HepG2 (cell line): ENCODE data around the gene DGAT2. TPM values are rescaled to one million over a fixed set of nuclear protein-coding genes. Genes with fewer than 3 reads are reported as not detected.

Experiments used
- ARNTL ChIP-seq: sonication (generic); formaldehyde crosslinking; IDR thresholded peaks from 2 replicates; pipeline ENCODE4 v1.4.0; 2020; ENCODE audit warnings: mild to moderate bottlenecking, missing genetic modification reagents
- ELF4 ChIP-seq: sonication (generic); formaldehyde crosslinking; IDR thresholded peaks from 2 replicates; pipeline ENCODE4 v1.5.0; 2020; ENCODE audit warnings: missing genetic modification reagents, mild to moderate bottlenecking, moderate library complexity, borderline replicate concordance
- ESRRA ChIP-seq: sonication (generic); formaldehyde crosslinking; IDR thresholded peaks from 2 replicates; pipeline ENCODE4 v1.5.1; 2020; ENCODE audit warnings: mild to moderate bottlenecking, low read depth, missing genetic modification reagents
- KAT2B ChIP-seq: fragments of 150-350 bp; IDR thresholded peaks from 2 replicates; pipeline ENCODE4 v1.6.1; 2014; ENCODE audit warnings: low read depth, low read length, borderline replicate concordance
- TMF1 ChIP-seq: sonication (generic); formaldehyde crosslinking; IDR thresholded peaks from 2 replicates; pipeline ENCODE4 v1.8.1; 2022; ENCODE audit warnings: low read depth, missing genetic modification reagents
- TSC22D2 ChIP-seq: sonication (generic); formaldehyde crosslinking; IDR thresholded peaks from 2 replicates; pipeline ENCODE4 v1.5.1; 2020; ENCODE audit warnings: missing genetic modification reagents, mild to moderate bottlenecking, borderline replicate concordance
- ZBTB14 ChIP-seq: sonication (generic); formaldehyde crosslinking; IDR thresholded peaks from 2 replicates; pipeline ENCODE4 v1.4.0; 2020; ENCODE audit warnings: missing genetic modification reagents
- ZNF280B ChIP-seq: sonication (generic); formaldehyde crosslinking; IDR thresholded peaks from 2 replicates; pipeline ENCODE4 v1.5.0; 2020; ENCODE audit warnings: missing genetic modification reagents, mild to moderate bottlenecking, borderline replicate concordance
- ZNF354B ChIP-seq: sonication (generic); formaldehyde crosslinking; IDR thresholded peaks from 2 replicates; pipeline ENCODE4 v1.8.0; 2022; ENCODE audit warnings: mild to moderate bottlenecking, missing genetic modification reagents
- ZNF574 ChIP-seq: sonication (generic); formaldehyde crosslinking; IDR thresholded peaks from 2 replicates; pipeline ENCODE4 v1.4.0; 2020; ENCODE audit warnings: missing genetic modification reagents
- ZNF724P ChIP-seq: sonication (generic); formaldehyde crosslinking; IDR thresholded peaks from 2 replicates; pipeline ENCODE4 v1.8.0; 2022; ENCODE audit warnings: missing genetic modification reagents, borderline replicate concordance
- ZNF770 ChIP-seq: sonication (generic); formaldehyde crosslinking; IDR thresholded peaks from 2 replicates; pipeline ENCODE4 v1.5.0; 2020; ENCODE audit warnings: mild to moderate bottlenecking, missing genetic modification reagents
- ZNF841 ChIP-seq: sonication (generic); formaldehyde crosslinking; IDR thresholded peaks from 2 replicates; pipeline ENCODE4 v1.8.1; 2023; ENCODE audit warnings: missing genetic modification reagents, borderline replicate concordance
- polyA plus RNA-seq, 8 experiments: library from polyadenylated mRNA; depleted of rRNA in 3 of 8; stranded (reverse) in 7 of 8; unstranded in 1 of 8; fragments of >200 nt; fragmentation: Illumina TruSeq in 4 of 8; extraction: Trizol in 4 of 8; gene quantifications; 2 replicates each; pipeline versions ENCODE4 v1.2.1 to v1.2.3, GENCODE V29; 2011 to 2016; ENCODE audit warnings: low read depth in 4 of 8, missing spikeins in 1 of 8, mixed read lengths in 1 of 8; ENCODE audit not compliant: insufficient read depth in 1 of 8
- total RNA-seq, 5 experiments: library from RNA; depleted of rRNA; stranded (reverse); fragments of >200 nt; fragmentation: Illumina TruSeq; extraction: Trizol; gene quantifications; 2 replicates each; pipeline ENCODE4 v1.2.3, GENCODE V29; 2016; ENCODE audit warnings: low read depth in 1 of 5
- TF ChIP-seq, protein P1 (sequence below): IDR thresholded peaks from 2 replicates; pipeline ENCODE4 v1.6.1; 2016; ENCODE audit warnings: missing compliant biosample characterization, missing genetic modification reagents, borderline replicate concordance
- TF ChIP-seq, protein P2 (sequence below): sonication (generic); formaldehyde crosslinking; IDR thresholded peaks from 2 replicates; pipeline ENCODE4 v1.4.0; 2020; ENCODE audit warnings: mild to moderate bottlenecking, missing genetic modification reagents
- TF ChIP-seq, protein P3 (sequence below): sonication (generic); formaldehyde crosslinking; IDR thresholded peaks from 2 replicates; pipeline ENCODE4 v1.4.0; 2020; ENCODE audit warnings: missing genetic modification reagents

Gene DGAT2
- total and polyA plus RNA-seq, 2 of the 13 experiments (the other 11 are each of a cell fraction or from before 2014, with no cell fraction given), result 39.0 to 65.6 TPM

DNA sequence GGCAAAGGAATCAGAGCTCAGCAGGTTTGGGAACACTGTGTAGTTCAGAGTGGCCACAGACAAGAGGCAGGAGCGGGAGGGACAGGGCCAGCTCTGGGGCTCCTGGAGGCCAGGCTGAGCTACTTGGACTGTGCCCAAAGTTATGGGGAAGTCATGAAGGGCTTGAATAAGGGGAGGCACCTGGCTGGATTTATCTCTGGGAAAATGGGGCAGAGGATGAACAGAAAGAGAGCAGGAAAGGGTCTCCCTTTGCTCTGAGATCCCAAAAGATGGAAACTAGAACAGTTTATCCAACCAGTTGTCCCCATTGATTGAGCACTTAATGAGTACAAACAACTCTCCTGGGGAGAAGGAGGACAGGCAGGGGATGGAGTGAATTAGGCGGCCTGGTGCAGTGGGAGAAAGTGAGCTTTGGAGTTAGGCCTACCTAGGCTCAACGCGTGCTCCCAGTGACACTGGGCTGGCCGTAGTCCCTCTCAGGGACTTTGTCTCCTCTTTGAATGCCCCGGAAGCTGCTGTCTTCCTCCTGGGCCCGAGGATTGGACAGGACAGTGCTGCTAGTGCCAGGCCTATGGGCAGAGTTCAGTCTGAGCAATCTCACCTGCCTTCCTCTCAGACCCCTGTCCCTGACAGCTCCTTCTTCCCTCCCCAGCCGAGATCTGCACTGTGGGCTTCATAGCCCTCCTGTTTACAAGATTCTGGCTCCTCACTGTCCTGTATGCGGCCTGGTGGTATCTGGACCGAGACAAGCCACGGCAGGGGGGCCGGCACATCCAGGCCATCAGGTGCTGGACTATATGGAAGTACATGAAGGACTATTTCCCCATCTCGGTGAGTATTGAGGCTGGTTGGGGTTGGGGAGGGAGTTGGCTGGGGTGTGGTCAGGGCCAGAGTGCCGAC lies 49.0 kb upstream of the DGAT2 start (continued):
- TF ChIP-seq, protein P1, sequence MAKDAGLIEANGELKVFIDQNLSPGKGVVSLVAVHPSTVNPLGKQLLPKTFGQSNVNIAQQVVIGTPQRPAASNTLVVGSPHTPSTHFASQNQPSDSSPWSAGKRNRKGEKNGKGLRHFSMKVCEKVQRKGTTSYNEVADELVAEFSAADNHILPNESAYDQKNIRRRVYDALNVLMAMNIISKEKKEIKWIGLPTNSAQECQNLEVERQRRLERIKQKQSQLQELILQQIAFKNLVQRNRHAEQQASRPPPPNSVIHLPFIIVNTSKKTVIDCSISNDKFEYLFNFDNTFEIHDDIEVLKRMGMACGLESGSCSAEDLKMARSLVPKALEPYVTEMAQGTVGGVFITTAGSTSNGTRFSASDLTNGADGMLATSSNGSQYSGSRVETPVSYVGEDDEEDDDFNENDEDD (CRISPR knock-in tag), result peak; percentile 70; the same call in 1 of the 2 replicates
- TF ChIP-seq ZNF841 (CRISPR knock-in tag) (no peak), ELF4 (no peak), ARNTL (CRISPR knock-in tag) (no peak; the same call in 1 of the 2 replicates), KAT2B (no peak), ZNF724P (CRISPR knock-in tag) (no peak), TSC22D2 (CRISPR knock-in tag) (no peak), ZNF574 (CRISPR knock-in tag) (peak; percentile 81), TMF1 (CRISPR knock-in tag) (no peak), ZNF354B (no peak), ESRRA (CRISPR knock-in tag) (0 out of 2 replicates have a peak, but pooled peaks have one; percentile 36), ZNF280B (CRISPR knock-in tag) (0 out of 2 replicates have a peak, but pooled peaks have one; percentile 55), ZBTB14 (no peak), ZNF770 (CRISPR knock-in tag) (peak; percentile 64; the same call in 1 of the 2 replicates)
- TF ChIP-seq, protein P2, sequence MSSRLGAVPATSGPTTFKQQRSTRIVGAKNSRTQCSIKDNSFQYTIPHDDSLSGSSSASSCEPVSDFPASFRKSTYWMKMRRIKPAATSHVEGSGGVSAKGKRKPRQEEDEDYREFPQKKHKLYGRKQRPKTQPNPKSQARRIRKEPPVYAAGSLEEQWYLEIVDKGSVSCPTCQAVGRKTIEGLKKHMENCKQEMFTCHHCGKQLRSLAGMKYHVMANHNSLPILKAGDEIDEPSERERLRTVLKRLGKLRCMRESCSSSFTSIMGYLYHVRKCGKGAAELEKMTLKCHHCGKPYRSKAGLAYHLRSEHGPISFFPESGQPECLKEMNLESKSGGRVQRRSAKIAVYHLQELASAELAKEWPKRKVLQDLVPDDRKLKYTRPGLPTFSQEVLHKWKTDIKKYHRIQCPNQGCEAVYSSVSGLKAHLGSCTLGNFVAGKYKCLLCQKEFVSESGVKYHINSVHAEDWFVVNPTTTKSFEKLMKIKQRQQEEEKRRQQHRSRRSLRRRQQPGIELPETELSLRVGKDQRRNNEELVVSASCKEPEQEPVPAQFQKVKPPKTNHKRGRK, result no peak
- TF ChIP-seq, protein P3, sequence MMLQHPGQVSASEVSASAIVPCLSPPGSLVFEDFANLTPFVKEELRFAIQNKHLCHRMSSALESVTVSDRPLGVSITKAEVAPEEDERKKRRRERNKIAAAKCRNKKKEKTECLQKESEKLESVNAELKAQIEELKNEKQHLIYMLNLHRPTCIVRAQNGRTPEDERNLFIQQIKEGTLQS, result no peak
